BE2C (cell line): Measurements from ENCODE around the gene EXOC4.
A peak's percentile ranks its signal among the peaks of the same experiment; 100 is the strongest.

Experiments used
- DNase-seq: peaks from one replicate; pipeline ENCODE4 v3.0.0-alpha.2; 2020
- H3K27me3 ChIP-seq: fragments of 250-450 bp; sonication (Bioruptor Pico); 2 replicates; pipeline ENCODE4 v1.5.1; 2020; ENCODE audit warnings: mild to moderate bottlenecking
- H3K36me3 ChIP-seq: fragments of 250-450 bp; sonication (Bioruptor Pico); 2 replicates; pipeline ENCODE4 v1.5.1; 2020; ENCODE audit warnings: mild to moderate bottlenecking
- H3K4me1 ChIP-seq: fragments of 250-450 bp; sonication (Bioruptor Pico); 2 replicates; pipeline ENCODE4 v1.5.1; 2020
- H3K4me3 ChIP-seq: 2 replicates; pipeline ENCODE4 v1.5.1; 2011; ENCODE audit warnings: low read depth, low read length
- H3K9me3 ChIP-seq: fragments of 250-450 bp; sonication (Bioruptor Pico); 2 replicates; pipeline ENCODE4 v1.5.1; 2020
- CTCF ChIP-seq: IDR thresholded peaks from 2 replicates; pipeline ENCODE4 v1.5.1; 2012; ENCODE audit warnings: mild to moderate bottlenecking, low read depth, low read length

Gene EXOC4

GRCh38 chr7:133571076-133571475 is 318.2 kb downstream of the EXOC4 start:
- DNase-seq = no peak
- H3K9me3 ChIP-seq = no peaks in the 10 kb centered on the region

GRCh38 chr7:133572087-133572486 is 319.2 kb downstream of the EXOC4 start:
- Histone ChIP-seq H3K27me3 (no peaks in the 10 kb centered on the region), H3K9me3 (no peaks in the 10 kb centered on the region), H3K36me3 (no peaks in the 10 kb centered on the region), H3K4me3 (no peak overlapping the region), H3K4me1 (peaks cover 28% of the 10 kb centered on the region)
- TF ChIP-seq CTCF = no peak
- DNase-seq = no peak

More at GRCh38 chr7:133571076-133571475, 318.2 kb downstream of the EXOC4 start:
- Histone ChIP-seq H3K4me1 (peaks cover 18% of the 10 kb centered on the region), H3K27me3 (no peaks in the 10 kb centered on the region), H3K36me3 (no peaks in the 10 kb centered on the region), H3K4me3 (no peak overlapping the region)
- no peak for TF ChIP-seq CTCF

- DNase-seq = no peak
- no peak overlapping the region for H3K4me3 ChIP-seq
- peaks cover 33% of the 10 kb centered on the region for H3K4me1 ChIP-seq
- H3K9me3 ChIP-seq = no peaks in the 10 kb centered on the region
- TF ChIP-seq CTCF = no peak
- H3K36me3 ChIP-seq = no peaks in the 10 kb centered on the region
- H3K27me3 ChIP-seq = no peaks in the 10 kb centered on the region
These were observed 320.0 kb downstream of the EXOC4 start for GRCh38 chr7:133572843-133573242.

GRCh38 chr7:133573554-133574265 is 320.8 kb downstream of the EXOC4 start:
- DNase-seq = no peak
- Histone ChIP-seq H3K27me3 (no peaks in the 10 kb centered on the region), H3K4me1 (peaks cover 33% of the 10 kb centered on the region), H3K4me3 (no peak overlapping the region), H3K36me3 (no peaks in the 10 kb centered on the region), H3K9me3 (no peaks in the 10 kb centered on the region)
- no peak for TF ChIP-seq CTCF

- TF ChIP-seq CTCF = no peak
- peaks cover 26% of the 10 kb centered on the region for H3K4me1 ChIP-seq
- H3K9me3 ChIP-seq = no peaks in the 10 kb centered on the region
- DNase-seq = peak; percentile 45
- no peaks in the 10 kb centered on the region for H3K27me3 ChIP-seq
- no peaks in the 10 kb centered on the region for H3K36me3 ChIP-seq
- peak overlapping the region; percentile 10 for H3K4me3 ChIP-seq
These were observed 323.0 kb downstream of the EXOC4 start for GRCh38 chr7:133575726-133576440.

- no peaks in the 10 kb centered on the region for H3K36me3 ChIP-seq
- no peak for DNase-seq
- H3K4me3 ChIP-seq = no peak overlapping the region
- no peaks in the 10 kb centered on the region for H3K27me3 ChIP-seq
- H3K9me3 ChIP-seq = no peaks in the 10 kb centered on the region
- TF ChIP-seq CTCF = no peak
- peaks cover 26% of the 10 kb centered on the region for H3K4me1 ChIP-seq
These were observed 323.8 kb downstream of the EXOC4 start for GRCh38 chr7:133576612-133577168.
